ENCODE data around the gene OBP2A.

The OBP2A gene

GRCh38 chr9:135587658-135588057, 41.7 kb downstream of the OBP2A start:
- no peak for DNase-seq
- H3K4me1 ChIP-seq (ENCODE audit: low read length): 0 out of 2 replicates have a peak, but pooled peaks cover 7% of the 10 kb centered on the region
- no peak overlapping the region for H3K4me3 ChIP-seq (ENCODE audit: low read length)
- H3K27ac ChIP-seq (ENCODE audit: low read length): no peak overlapping the region
- no peaks in the 10 kb centered on the region for H3K79me2 ChIP-seq (ENCODE audit: low read length)
- no peaks in the 10 kb centered on the region for H3K9me3 ChIP-seq (replicated peaks; ENCODE audit: insufficient read depth, low read length)
- no peaks in the 10 kb centered on the region for H3K27me3 ChIP-seq (replicated peaks; ENCODE audit: insufficient read depth, low read length)
- H3F3A ChIP-seq (ENCODE audit: insufficient read depth, low read length): no peaks in the 10 kb centered on the region
- H3K4me2 ChIP-seq (ENCODE audit: low read depth, low read length): no peak overlapping the region
- H3K9ac ChIP-seq (ENCODE audit: low read length): no peak overlapping the region
- TF ChIP-seq EZH2 (optimal IDR thresholded peaks at IDR 0.05; ENCODE audit: low read depth, low read length) (no peak), CTCF (IDR thresholded peaks at IDR 0.05; ENCODE audit: low read length) (no peak), EZH2phosphoT487 (IDR thresholded peaks at IDR 0.05; ENCODE audit: low read length) (no peak)
- H3K36me3 ChIP-seq (replicated peaks; ENCODE audit: insufficient read depth, low read length): no peaks in the 10 kb centered on the region
- H2AFZ ChIP-seq (ENCODE audit: low read length): no peak overlapping the region
- no peaks in the 10 kb centered on the region for H3K9me2 ChIP-seq (replicated peaks; ENCODE audit: insufficient read depth, low read length)
- H4K20me1 ChIP-seq (ENCODE audit: insufficient read depth, low read length): no peaks in the 10 kb centered on the region

- H3K9ac ChIP-seq (ENCODE audit: low read length): no peak overlapping the region
- TF ChIP-seq CTCF (IDR thresholded peaks at IDR 0.05; ENCODE audit: low read length) (no peak), EZH2 (optimal IDR thresholded peaks at IDR 0.05; ENCODE audit: low read depth, low read length) (no peak), EZH2phosphoT487 (IDR thresholded peaks at IDR 0.05; ENCODE audit: low read length) (no peak)
- H3K9me3 ChIP-seq (replicated peaks; ENCODE audit: insufficient read depth, low read length): no peaks in the 10 kb centered on the region
- no peaks in the 10 kb centered on the region for H3K27me3 ChIP-seq (replicated peaks; ENCODE audit: insufficient read depth, low read length)
- no peaks in the 10 kb centered on the region for H3K9me2 ChIP-seq (replicated peaks; ENCODE audit: insufficient read depth, low read length)
- no peak overlapping the region for H3K4me3 ChIP-seq (ENCODE audit: low read length)
- no peaks in the 10 kb centered on the region for H3F3A ChIP-seq (ENCODE audit: insufficient read depth, low read length)
- no peaks in the 10 kb centered on the region for H3K79me2 ChIP-seq (ENCODE audit: low read length)
- no peaks in the 10 kb centered on the region for H4K20me1 ChIP-seq (ENCODE audit: insufficient read depth, low read length)
- H3K4me1 ChIP-seq (ENCODE audit: low read length): 0 out of 2 replicates have a peak, but pooled peaks cover 7% of the 10 kb centered on the region
- DNase-seq: no peak
- no peak overlapping the region for H2AFZ ChIP-seq (ENCODE audit: low read length)
- no peak overlapping the region for H3K4me2 ChIP-seq (ENCODE audit: low read depth, low read length)
- H3K36me3 ChIP-seq (replicated peaks; ENCODE audit: insufficient read depth, low read length): no peaks in the 10 kb centered on the region
- H3K27ac ChIP-seq (ENCODE audit: low read length): no peak overlapping the region
These were observed 42.4 kb downstream of the OBP2A start for GRCh38 chr9:135588371-135588770.

- no peak overlapping the region for H3K9ac ChIP-seq (ENCODE audit: low read length)
- H4K20me1 ChIP-seq (ENCODE audit: insufficient read depth, low read length): no peaks in the 10 kb centered on the region
- DNase-seq: no peak
- H3F3A ChIP-seq (ENCODE audit: insufficient read depth, low read length): no peaks in the 10 kb centered on the region
- no peak overlapping the region for H2AFZ ChIP-seq (ENCODE audit: low read length)
- no peaks in the 10 kb centered on the region for H3K36me3 ChIP-seq (replicated peaks; ENCODE audit: insufficient read depth, low read length)
- H3K79me2 ChIP-seq (ENCODE audit: low read length): no peaks in the 10 kb centered on the region
- no peak overlapping the region for H3K4me2 ChIP-seq (ENCODE audit: low read depth, low read length)
- H3K4me3 ChIP-seq (ENCODE audit: low read length): no peak overlapping the region
- no peaks in the 10 kb centered on the region for H3K27me3 ChIP-seq (replicated peaks; ENCODE audit: insufficient read depth, low read length)
- H3K9me2 ChIP-seq (replicated peaks; ENCODE audit: insufficient read depth, low read length): no peaks in the 10 kb centered on the region
- TF ChIP-seq EZH2 (optimal IDR thresholded peaks at IDR 0.05; ENCODE audit: low read depth, low read length): no peak
- no peak for TF ChIP-seq CTCF (IDR thresholded peaks at IDR 0.05; ENCODE audit: low read length)
- no peak for TF ChIP-seq EZH2phosphoT487 (IDR thresholded peaks at IDR 0.05; ENCODE audit: low read length)
- 0 out of 2 replicates have a peak, but pooled peaks cover 7% of the 10 kb centered on the region for H3K4me1 ChIP-seq (ENCODE audit: low read length)
- H3K9me3 ChIP-seq (replicated peaks; ENCODE audit: insufficient read depth, low read length): no peaks in the 10 kb centered on the region
- H3K27ac ChIP-seq (ENCODE audit: low read length): no peak overlapping the region
These were observed 43.1 kb downstream of the OBP2A start for GRCh38 chr9:135588886-135589595.
